Ovary (tissue), 9 donors: ENCODE results near the gene OTP. TPM values are rescaled to one million over a fixed set of nuclear protein-coding genes. Genes with fewer than 3 reads are reported as not detected.

Experiments
- DNase-seq, 5 donors: peaks; one replicate each; pipeline ENCODE4 v3.0.0-alpha.2; 2019 to 2020
- H3K27ac ChIP-seq, 2 donors: fragments of 200-600 bp; one replicate each; pipeline versions ENCODE4 v1.5.1 to v1.8.0; 2019 to 2022
- H3K27me3 ChIP-seq: fragments of 200-600 bp; one replicate; pipeline ENCODE4 v1.8.0; 2022
- H3K36me3 ChIP-seq: fragments of 200-600 bp; sonication (generic); one replicate; pipeline ENCODE4 v1.5.1; 2019
- H3K4me1 ChIP-seq: one replicate; pipeline ENCODE4 v1.8.1; 2013; ENCODE audit warnings: mild to moderate bottlenecking, moderate library complexity; ENCODE audit not compliant: insufficient read depth
- H3K4me3 ChIP-seq: fragments of 200-600 bp; sonication (generic); one replicate; pipeline ENCODE4 v1.5.1; 2017
- H3K9me3 ChIP-seq, 2 donors: fragments of 200-600 bp in 1 of 2; sonication (generic) in 1 of 2; one replicate each; pipeline versions ENCODE4 v1.5.1 to v1.8.1; 2013 to 2019; ENCODE audit warnings: mild to moderate bottlenecking in 1 of 2, moderate library complexity in 1 of 2
- EP300 ChIP-seq: sonication (generic); formaldehyde crosslinking; IDR thresholded peaks from one replicate; pipeline ENCODE4 v1.6.1; 2017; ENCODE audit warnings: antibody characterized with exemption
- POLR2A ChIP-seq: fragments of 450-650 bp; IDR thresholded peaks from one replicate; pipeline ENCODE4 v1.6.1; 2017; ENCODE audit warnings: antibody characterized with exemption, mild to moderate bottlenecking, moderate library complexity
- WGBS, 3 donors: extraction: QIAGEN DNeasy Blood & Tissue Kit in 1 of 3; methylation state at CpG; one replicate each; pipeline versions ENCODE4 v1.1.5 to v1.1.7; 2013 to 2017; 5-methylcytosine and 5-hydroxymethylcytosine counted together
- intact Hi-C, 4 donors: fragments of 100-400 bp; cut with DNase I; formaldehyde crosslinking; loops; one replicate each; pipeline versions ENCODE4 v1.11.0 to v1.15.1; 2022 to 2023
- polyA plus RNA-seq, 2 donors: library from polyadenylated mRNA; stranded (reverse); fragments of 200-250 nt in 1 of 2; fragments of 350-450 nt in 1 of 2; fragmentation: Illumina TruSeq in 1 of 2; extraction: RNeasy Lipid Tissue Mini Kit (QIAGEN cat#74804) in 1 of 2; gene quantifications; one replicate each; pipeline ENCODE4 v1.2.3, GENCODE V29; 2013 to 2014
- total RNA-seq, 7 donors: library from RNA; depleted of rRNA in 2 of 7; stranded (reverse); fragments of >200 nt in 2 of 7; fragmentation: NEBNext Ultra II Directional in 3 of 7; extraction: Animal tissue kit (Norgen Biotek cat#: 25700) in 3 of 7; gene quantifications; one replicate each; pipeline versions ENCODE4 v1.1.0 to v1.2.4, GENCODE V29; 2016 to 2023
- TF ChIP-seq, protein P1 (sequence below), 3 donors: fragments of 450-650 bp in 2 of 3; fragments of 200-600 bp in 1 of 3; IDR thresholded peaks; one replicate each; pipeline versions ENCODE4 v1.5.1 to v1.8.0; 2016 to 2022; ENCODE audit warnings: antibody characterized with exemption in 3 of 3, mild to moderate bottlenecking in 1 of 3
- donor health status: DM: no; HTN: no; CAD: no; lungs with moderate emphysema.
- donor health status: DM: no; HTN: no; CAD: no.
- donor health status: Bipolar disorder and iron deficiency.
- donor health status: DM: yes; HTN: yes; CAD: no.
- donor health status: DM: no; HTN: no; CAD: no.
- donor health status: DM: yes; HTN: yes; CAD: no.

The OTP gene
- total and polyA plus RNA-seq, 9 donors, result not detected

DNA sequence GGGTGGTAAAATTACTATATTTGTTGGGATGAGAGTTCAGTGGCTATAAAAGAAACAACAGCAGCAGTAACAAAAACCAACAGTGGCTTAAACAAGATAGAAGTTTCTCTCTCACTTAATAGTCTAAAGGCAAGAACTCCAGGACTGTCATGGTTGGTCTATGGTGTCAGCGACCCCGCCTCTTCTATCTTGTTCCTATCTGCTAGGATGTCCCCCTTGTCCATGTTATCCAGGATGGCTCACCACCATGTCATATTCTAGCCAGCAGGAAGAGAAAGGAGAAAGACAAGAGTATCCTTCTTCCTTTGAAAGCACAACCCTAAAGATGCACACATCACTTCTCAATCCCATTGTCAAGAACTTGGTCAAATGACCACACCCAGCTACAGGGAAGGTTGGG is 11.3 kb upstream of the OTP start:
- no peak for DNase-seq
- TF ChIP-seq, protein P1, sequence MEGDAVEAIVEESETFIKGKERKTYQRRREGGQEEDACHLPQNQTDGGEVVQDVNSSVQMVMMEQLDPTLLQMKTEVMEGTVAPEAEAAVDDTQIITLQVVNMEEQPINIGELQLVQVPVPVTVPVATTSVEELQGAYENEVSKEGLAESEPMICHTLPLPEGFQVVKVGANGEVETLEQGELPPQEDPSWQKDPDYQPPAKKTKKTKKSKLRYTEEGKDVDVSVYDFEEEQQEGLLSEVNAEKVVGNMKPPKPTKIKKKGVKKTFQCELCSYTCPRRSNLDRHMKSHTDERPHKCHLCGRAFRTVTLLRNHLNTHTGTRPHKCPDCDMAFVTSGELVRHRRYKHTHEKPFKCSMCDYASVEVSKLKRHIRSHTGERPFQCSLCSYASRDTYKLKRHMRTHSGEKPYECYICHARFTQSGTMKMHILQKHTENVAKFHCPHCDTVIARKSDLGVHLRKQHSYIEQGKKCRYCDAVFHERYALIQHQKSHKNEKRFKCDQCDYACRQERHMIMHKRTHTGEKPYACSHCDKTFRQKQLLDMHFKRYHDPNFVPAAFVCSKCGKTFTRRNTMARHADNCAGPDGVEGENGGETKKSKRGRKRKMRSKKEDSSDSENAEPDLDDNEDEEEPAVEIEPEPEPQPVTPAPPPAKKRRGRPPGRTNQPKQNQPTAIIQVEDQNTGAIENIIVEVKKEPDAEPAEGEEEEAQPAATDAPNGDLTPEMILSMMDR (IDR thresholded peaks at IDR 0.05), result no peak
- TF ChIP-seq POLR2A (no peak), EP300 (no peak)
- Histone ChIP-seq H3K4me3 (no peak overlapping the region), H3K36me3 (no peaks in the 10 kb centered on the region), H3K4me1 (peaks cover 3% of the 10 kb centered on the region), H3K9me3 (no peaks in the 10 kb centered on the region), H3K27ac (no peak overlapping the region), H3K27me3 (no peaks in the 10 kb centered on the region)
- intact Hi-C loops, result no loop called here
- 90 to 94% (median 92%) methylated on average over 2 of the region's 2 CpGs for WGBS, 3 donors

DNA sequence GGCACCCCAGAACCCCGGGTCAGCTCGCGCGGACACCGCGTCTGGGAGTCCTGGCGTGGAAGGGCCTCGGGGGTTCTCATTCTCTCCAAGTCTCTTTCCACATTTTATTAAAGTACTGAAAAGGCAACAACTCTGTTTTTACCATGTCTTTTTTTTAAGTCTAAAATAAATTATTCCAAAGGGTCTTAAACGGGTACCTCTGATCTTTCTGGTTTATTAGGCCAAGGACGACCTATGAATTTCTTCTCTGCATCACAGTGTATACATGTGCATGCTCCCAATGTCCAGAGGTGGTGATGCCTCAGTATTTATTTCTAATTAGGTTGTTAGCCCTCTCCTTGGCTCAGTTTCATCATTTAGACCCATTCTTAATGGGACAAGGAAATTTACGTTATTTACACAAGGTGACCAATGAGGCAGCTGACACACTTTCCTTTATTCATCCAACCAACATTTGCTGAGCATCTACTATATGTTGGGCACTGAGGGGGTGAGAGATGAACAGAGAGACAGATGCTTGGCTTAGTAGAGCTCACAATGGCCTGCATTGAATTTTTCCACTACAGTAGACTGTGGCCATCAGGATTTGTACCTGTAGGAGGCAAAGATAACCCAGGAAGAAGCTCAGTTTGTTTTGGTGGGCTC is 7.6 kb upstream of the OTP start:
- Histone ChIP-seq H3K27me3 (no peaks in the 10 kb centered on the region), H3K9me3 (no peaks in the 10 kb centered on the region), H3K4me3 (no peak overlapping the region), H3K4me1 (peaks cover 3% of the 10 kb centered on the region), H3K36me3 (no peaks in the 10 kb centered on the region), H3K27ac (no peak overlapping the region)
- TF ChIP-seq POLR2A (no peak), EP300 (no peak)
- TF ChIP-seq, protein P1 (IDR thresholded peaks at IDR 0.05), result no peak
- intact Hi-C loops, result no loop called here
- 41 to 59% (median 55%) methylated on average over 11 of the region's 11 CpGs for WGBS, 3 donors
- DNase-seq, result no peak

DNA sequence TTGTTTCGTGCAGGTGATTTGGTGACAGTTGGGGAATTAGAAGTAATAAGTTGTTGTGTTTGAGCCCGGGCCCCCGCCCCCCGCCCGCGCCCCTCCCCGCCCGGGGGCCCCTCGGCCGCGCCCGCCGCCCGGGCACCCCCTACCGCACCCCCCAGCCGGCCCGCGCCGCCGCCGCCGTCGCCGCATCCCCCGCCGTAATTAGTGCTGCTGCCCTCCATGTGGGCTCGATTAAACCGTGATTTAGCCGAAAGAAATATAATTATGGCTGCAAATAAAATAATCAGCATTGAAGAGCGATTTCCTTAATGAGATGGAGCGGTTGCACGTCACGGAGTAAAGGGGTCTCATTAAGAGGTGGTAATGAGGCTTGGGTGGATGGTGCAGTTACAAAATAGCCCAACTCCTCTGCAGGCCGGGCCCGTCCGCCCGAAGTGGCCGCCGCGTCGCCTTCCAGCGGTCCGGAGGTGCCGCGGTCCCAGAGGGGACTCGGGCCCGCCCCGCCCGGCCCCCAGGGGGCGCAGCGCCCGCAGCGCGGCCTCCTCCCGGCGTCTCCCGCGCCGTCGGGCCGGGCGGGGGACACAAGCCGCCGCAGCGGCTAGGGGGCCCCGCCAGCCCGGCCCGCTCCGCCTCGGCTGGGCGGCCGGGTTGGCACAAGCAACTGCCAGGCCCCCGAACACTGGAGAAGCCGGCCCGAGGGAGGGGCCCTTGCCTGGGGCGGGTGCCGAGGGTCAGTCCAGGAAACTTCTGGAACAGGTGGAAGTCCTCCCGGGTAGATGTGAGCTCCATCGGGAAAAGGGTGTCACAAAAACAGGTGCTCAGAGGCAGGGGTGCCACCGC is 6.9 kb upstream of the OTP start:
- peaks cover 3% of the 10 kb centered on the region for H3K4me1 ChIP-seq
- peak overlapping the region; percentile 22 for H3K4me3 ChIP-seq
- TF ChIP-seq POLR2A, result no peak
- TF ChIP-seq, protein P1 (IDR thresholded peaks at IDR 0.05), result no peak
- TF ChIP-seq EP300, result no peak
- no peaks in the 10 kb centered on the region for H3K27me3 ChIP-seq
- WGBS, 3 donors, result 2 to 3% (median 2%) methylated on average over 70 to 80 of the region's 80 CpGs
- H3K36me3 ChIP-seq, result no peaks in the 10 kb centered on the region
- peak in 1 of 5 donors; percentile 52 for DNase-seq
- intact Hi-C loops, result no loop called here
- no peak overlapping the region for H3K27ac ChIP-seq
- H3K9me3 ChIP-seq, result no peaks in the 10 kb centered on the region

DNA sequence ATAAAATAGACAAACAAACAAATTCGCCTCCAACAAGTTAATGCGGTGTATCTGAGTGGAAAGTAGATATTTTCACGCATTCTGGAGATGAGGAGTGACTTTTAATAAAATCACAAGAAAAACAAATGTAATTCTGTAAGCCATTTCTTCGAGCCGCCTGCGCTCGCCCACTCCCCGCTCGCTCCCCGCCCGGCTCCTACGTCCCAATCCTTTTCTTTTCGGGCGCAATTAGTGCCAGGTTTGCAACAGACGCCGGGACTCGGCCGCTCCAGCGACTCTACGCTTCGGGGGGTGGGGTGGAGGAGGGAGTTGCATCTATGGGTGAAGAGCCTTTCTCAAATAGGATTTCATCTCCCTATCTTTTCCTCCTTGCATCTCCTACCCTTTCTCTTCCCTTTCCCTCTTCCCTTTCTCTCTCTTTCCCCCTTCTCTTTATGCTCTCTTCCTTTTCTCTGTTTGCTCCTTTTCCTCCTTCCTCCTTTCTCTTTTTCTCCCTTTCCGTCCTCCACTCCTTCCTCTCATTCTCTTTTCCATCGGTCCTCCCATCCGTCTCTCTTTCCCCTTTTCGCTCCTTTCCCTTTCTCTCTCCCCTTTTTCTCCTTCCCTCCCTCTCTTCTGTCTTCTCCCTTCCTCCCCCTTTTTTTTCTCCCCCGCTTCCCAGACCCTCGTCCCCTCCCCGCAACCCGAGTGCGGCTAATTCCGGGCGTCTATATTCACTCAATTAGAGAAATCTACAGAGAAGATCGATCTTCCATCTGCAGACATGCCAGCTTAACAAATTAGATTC is 6.1 kb upstream of the OTP start:
- Histone ChIP-seq H3K36me3 (no peaks in the 10 kb centered on the region), H3K27me3 (no peaks in the 10 kb centered on the region), H3K27ac (no peak overlapping the region), H3K9me3 (no peaks in the 10 kb centered on the region), H3K4me3 (no peak overlapping the region), H3K4me1 (peaks cover 3% of the 10 kb centered on the region)
- 11 to 13% (median 12%) methylated on average over 33 of the region's 33 CpGs for WGBS, 3 donors
- no peak for DNase-seq
- intact Hi-C loops, result no loop called here
- TF ChIP-seq EP300 (no peak), POLR2A (no peak)
- TF ChIP-seq, protein P1 (IDR thresholded peaks at IDR 0.05), result no peak
